Glomerular visceral epithelial cell (primary cell): Measurements from ENCODE around the gene SHC3.

Source experiments
- DNase-seq: peaks from one replicate; pipeline ENCODE4 v3.0.0-alpha.2; 2016; ENCODE audit errors: extremely low spot score

Gene SHC3

GRCh38 chr9:89186960-89187359 is 8.3 kb upstream of the SHC3 start:
- no peak for DNase-seq

- DNase-seq: peak; percentile 21
Measured at GRCh38 chr9:89185980-89186379, 7.4 kb upstream of the SHC3 start.

GRCh38 chr9:89183146-89183545 is 4.5 kb upstream of the SHC3 start:
- DNase-seq: no peak

- DNase-seq: no peak
Measured at GRCh38 chr9:89182369-89182768, 3.8 kb upstream of the SHC3 start.

- peak; percentile 96 for DNase-seq
Measured at GRCh38 chr9:89179895-89180734, 1.5 kb upstream of the SHC3 start.

- peak; percentile 44 for DNase-seq
Measured at GRCh38 chr9:89179540-89179894, 899 bp upstream of the SHC3 start.

- no peak for DNase-seq
Measured at GRCh38 chr9:89178830-89179539, 367 bp upstream of the SHC3 start.

GRCh38 chr9:89177012-89177943 is 1.3 kb downstream of the SHC3 start:
- DNase-seq: peak; percentile 54

GRCh38 chr9:89175828-89176261 is 2.8 kb downstream of the SHC3 start:
- DNase-seq: no peak

GRCh38 chr9:89174291-89174690 is 4.3 kb downstream of the SHC3 start:
- no peak for DNase-seq

- DNase-seq: no peak
Measured at GRCh38 chr9:89173072-89173471, 5.5 kb downstream of the SHC3 start.

GRCh38 chr9:89172398-89172797 is 6.2 kb downstream of the SHC3 start:
- DNase-seq: no peak

GRCh38 chr9:89171693-89172092 is 6.9 kb downstream of the SHC3 start:
- no peak for DNase-seq

- DNase-seq: no peak
Measured at GRCh38 chr9:89171231-89171630, 7.4 kb downstream of the SHC3 start.

- DNase-seq: no peak
Measured at GRCh38 chr9:89168901-89169813, 9.5 kb downstream of the SHC3 start.

GRCh38 chr9:89167788-89168187 is 10.8 kb downstream of the SHC3 start:
- DNase-seq: no peak

GRCh38 chr9:89166852-89167251 is 11.8 kb downstream of the SHC3 start:
- DNase-seq: no peak

- DNase-seq: no peak
Measured at GRCh38 chr9:89165880-89166279, 12.7 kb downstream of the SHC3 start.

- DNase-seq: no peak
Measured at GRCh38 chr9:89165341-89165740, 13.3 kb downstream of the SHC3 start.

- no peak for DNase-seq
Measured at GRCh38 chr9:89161221-89161620, 17.4 kb downstream of the SHC3 start.

- DNase-seq: no peak
Measured at GRCh38 chr9:89160806-89161205, 17.8 kb downstream of the SHC3 start.
